SU-DHL-6 (cell line): ENCODE results near the gene STK32B.

ENCODE experiments used
- H2AFZ ChIP-seq: fragments of 200-600 bp; sonication (generic); 2 replicates; pipeline ENCODE4 v1.6.1; 2014; ENCODE audit warnings: low read depth, mild to moderate bottlenecking, moderate library complexity, mixed read lengths, antibody characterized with exemption, low read length; ENCODE audit not compliant: severe bottlenecking
- H3F3A ChIP-seq: fragments of 200-600 bp; shearing (Covaris generic); 2 replicates; pipeline ENCODE4 v1.6.0; 2016; ENCODE audit warnings: antibody characterized with exemption, mild to moderate bottlenecking; ENCODE audit not compliant: insufficient read depth
- H3K27ac ChIP-seq: fragments of 200-600 bp; sonication (generic); 2 replicates; pipeline ENCODE4 v1.5.1; 2016; ENCODE audit warnings: low read depth, mild to moderate bottlenecking, low read length, moderate library complexity, mixed read lengths
- H3K27me3 ChIP-seq: fragments of 200-600 bp; sonication (generic), shearing (Covaris generic); 2 replicates; pipeline ENCODE4 v1.6.0; 2014; ENCODE audit warnings: mild to moderate bottlenecking, low read length
- H3K36me3 ChIP-seq: fragments of 200-600 bp; sonication (generic); 2 replicates; pipeline ENCODE4 v1.6.1; 2014; ENCODE audit warnings: mild to moderate bottlenecking, low read length, mixed read lengths
- H3K4me2 ChIP-seq: fragments of 300-600, 200-600 bp; shearing (Covaris generic), sonication (generic); 2 replicates; pipeline ENCODE4 v1.6.0; 2014; ENCODE audit warnings: low read length, low read depth, mild to moderate bottlenecking; ENCODE audit not compliant: poor library complexity, severe bottlenecking
- H3K4me3 ChIP-seq: fragments of 200-600 bp; sonication (generic); 2 replicates; pipeline ENCODE4 v1.5.1; 2014; ENCODE audit warnings: antibody characterized with exemption, low read length, mild to moderate bottlenecking, mixed read lengths; ENCODE audit not compliant: insufficient read depth, poor library complexity, severe bottlenecking
- H3K79me2 ChIP-seq: fragments of 200-600 bp; sonication (generic); 2 replicates; pipeline ENCODE4 v1.6.1; 2014; ENCODE audit warnings: mild to moderate bottlenecking, low read length, moderate library complexity; ENCODE audit not compliant: insufficient read depth
- H3K9ac ChIP-seq: fragments of 200-600 bp; sonication (generic); 2 replicates; pipeline ENCODE4 v1.7.0; 2014; ENCODE audit warnings: mild to moderate bottlenecking, low read length
- H3K9me2 ChIP-seq: fragments of 200-600 bp; sonication (generic); replicated peaks from 2 replicates; pipeline ENCODE4 v1.6.1; 2014; ENCODE audit warnings: low read length; ENCODE audit not compliant: insufficient read depth
- H3K9me3 ChIP-seq: fragments of 200-600 bp; sonication (generic); 2 replicates; pipeline ENCODE4 v1.6.1; 2014; ENCODE audit warnings: low read length, mixed read lengths; ENCODE audit not compliant: insufficient read depth
- H4K20me1 ChIP-seq: fragments of 200-600 bp; sonication (generic); 2 replicates; pipeline ENCODE4 v1.6.1; 2014; ENCODE audit warnings: low read depth, mild to moderate bottlenecking, antibody characterized with exemption, low read length, moderate library complexity, mixed read lengths
- CTCF ChIP-seq: fragments of 200-600 bp; sonication (generic); IDR thresholded peaks from one replicate; pipeline ENCODE4 v1.5.1; 2017; ENCODE audit warnings: antibody characterized with exemption, mild to moderate bottlenecking, low read length, moderate library complexity; ENCODE audit not compliant: insufficient read depth, poor library complexity, severe bottlenecking
- EZH2phosphoT487 ChIP-seq: fragments of 200-600 bp; sonication (generic), shearing (Covaris generic); conservative IDR thresholded peaks from 2 replicates; pipeline ENCODE4 v1.6.1; 2018; ENCODE audit warnings: mild to moderate bottlenecking, antibody characterized with exemption, low read length, moderate library complexity, mixed read lengths

Gene STK32B

GRCh38 chr4:5510504-5510903, 459.2 kb downstream of the STK32B start:
- H3K9me2 ChIP-seq: no peaks in the 10 kb centered on the region
- H2AFZ ChIP-seq: no peak overlapping the region
- H3K4me3 ChIP-seq: no peak overlapping the region
- no peaks in the 10 kb centered on the region for H3K9me3 ChIP-seq
- no peaks in the 10 kb centered on the region for H3F3A ChIP-seq
- no peak overlapping the region for H3K4me2 ChIP-seq
- no peaks in the 10 kb centered on the region for H3K36me3 ChIP-seq
- TF ChIP-seq EZH2phosphoT487 (no peak), CTCF (no peak)
- no peaks in the 10 kb centered on the region for H4K20me1 ChIP-seq
- H3K27me3 ChIP-seq: no peaks in the 10 kb centered on the region
- no peak overlapping the region for H3K9ac ChIP-seq
- H3K79me2 ChIP-seq: no peaks in the 10 kb centered on the region
- H3K27ac ChIP-seq: no peak overlapping the region

DNA sequence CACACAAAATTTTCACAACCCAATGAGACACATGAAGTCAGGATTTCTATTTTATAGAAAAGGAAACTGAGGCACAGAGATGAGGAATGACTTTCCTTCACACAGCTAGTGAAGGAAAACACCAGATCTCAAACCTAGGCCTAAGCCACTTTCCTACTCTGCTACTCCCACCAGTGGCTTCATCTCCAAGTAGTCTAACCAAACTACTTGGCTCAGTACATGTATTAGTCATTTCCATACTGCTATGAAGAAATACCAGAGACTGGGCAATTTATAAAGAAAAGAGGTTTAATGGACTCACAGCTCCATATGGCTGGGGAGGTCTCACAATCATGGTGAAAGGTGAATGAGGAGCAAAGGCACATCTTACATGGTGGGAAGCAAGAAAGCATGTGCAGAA, 460.5 kb downstream of the STK32B start:
- no peak overlapping the region for H3K27ac ChIP-seq
- H3K79me2 ChIP-seq: no peaks in the 10 kb centered on the region
- no peaks in the 10 kb centered on the region for H3K9me3 ChIP-seq
- no peak overlapping the region for H3K9ac ChIP-seq
- H4K20me1 ChIP-seq: no peaks in the 10 kb centered on the region
- no peak for TF ChIP-seq EZH2phosphoT487
- no peak for TF ChIP-seq CTCF
- no peaks in the 10 kb centered on the region for H3K27me3 ChIP-seq
- H2AFZ ChIP-seq: no peak overlapping the region
- no peak overlapping the region for H3K4me2 ChIP-seq
- no peaks in the 10 kb centered on the region for H3K9me2 ChIP-seq
- no peaks in the 10 kb centered on the region for H3K36me3 ChIP-seq
- no peaks in the 10 kb centered on the region for H3F3A ChIP-seq
- no peak overlapping the region for H3K4me3 ChIP-seq

- TF ChIP-seq CTCF: no peak
- TF ChIP-seq EZH2phosphoT487: no peak
- Histone ChIP-seq H3K27me3 (no peaks in the 10 kb centered on the region), H3K36me3 (no peaks in the 10 kb centered on the region), H3K9me3 (no peaks in the 10 kb centered on the region), H3K79me2 (no peaks in the 10 kb centered on the region), H3K9ac (no peak overlapping the region), H2AFZ (no peak overlapping the region), H3K4me3 (no peak overlapping the region), H3K27ac (no peak overlapping the region), H4K20me1 (no peaks in the 10 kb centered on the region), H3F3A (no peaks in the 10 kb centered on the region), H3K9me2 (no peaks in the 10 kb centered on the region), H3K4me2 (no peak overlapping the region)
These were observed 464.4 kb downstream of the STK32B start for GRCh38 chr4:5515646-5516045.

DNA sequence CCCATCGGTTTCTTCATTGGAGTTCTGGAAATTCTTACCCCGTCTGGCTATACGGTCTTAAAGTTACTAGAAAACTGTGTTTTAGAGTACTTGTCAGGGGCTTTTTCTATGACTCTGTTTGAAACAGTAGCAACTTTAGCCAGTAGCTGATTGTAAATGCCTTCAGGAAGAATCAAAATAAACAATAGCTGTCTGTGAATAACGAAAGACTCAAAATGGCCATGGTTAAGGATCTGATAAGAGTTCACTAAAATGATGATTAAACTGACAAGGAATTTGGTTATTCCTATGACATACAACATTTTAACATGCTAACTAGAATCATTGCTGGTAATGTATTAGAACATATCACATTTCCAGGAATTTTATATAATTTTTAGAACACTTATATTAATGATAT, 466.1 kb downstream of the STK32B start:
- Histone ChIP-seq H3F3A (no peaks in the 10 kb centered on the region), H3K4me2 (no peak overlapping the region), H2AFZ (no peak overlapping the region), H3K9me3 (no peaks in the 10 kb centered on the region), H4K20me1 (no peaks in the 10 kb centered on the region), H3K27me3 (no peaks in the 10 kb centered on the region), H3K9me2 (no peaks in the 10 kb centered on the region), H3K36me3 (no peaks in the 10 kb centered on the region), H3K27ac (no peak overlapping the region), H3K79me2 (no peaks in the 10 kb centered on the region), H3K9ac (no peak overlapping the region), H3K4me3 (no peak overlapping the region)
- TF ChIP-seq EZH2phosphoT487: no peak
- TF ChIP-seq CTCF: no peak
